Measurements from ENCODE around the gene GADL1.

- no peak for TF ChIP-seq POLR2A (IDR thresholded peaks at IDR 0.05; ENCODE audit: low read length)
- no peak for TF ChIP-seq GATA1 (IDR thresholded peaks at IDR 0.05; ENCODE audit: low read depth, low read length)
These were observed 192.2 kb downstream of the GADL1 start for GRCh38 chr3:30702038-30702827.
